ENCODE data around the gene PEMT. TPM values are rescaled to one million over a fixed set of nuclear protein-coding genes. Genes with fewer than 3 reads are reported as not detected.
"Not testable (repeated sequence)": the region's sequence is repeated elsewhere in the genome, so short reads cannot be mapped to it uniquely, and the experiment has no call there.

PEMT gene, protein sequence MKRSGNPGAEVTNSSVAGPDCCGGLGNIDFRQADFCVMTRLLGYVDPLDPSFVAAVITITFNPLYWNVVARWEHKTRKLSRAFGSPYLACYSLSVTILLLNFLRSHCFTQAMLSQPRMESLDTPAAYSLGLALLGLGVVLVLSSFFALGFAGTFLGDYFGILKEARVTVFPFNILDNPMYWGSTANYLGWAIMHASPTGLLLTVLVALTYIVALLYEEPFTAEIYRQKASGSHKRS
- 10 to 100 TPM in 2 of 4 donors, 1 to 10 TPM in 2; 3.2 to 10.2 (median 7.1) TPM for total RNA-seq

DNA sequence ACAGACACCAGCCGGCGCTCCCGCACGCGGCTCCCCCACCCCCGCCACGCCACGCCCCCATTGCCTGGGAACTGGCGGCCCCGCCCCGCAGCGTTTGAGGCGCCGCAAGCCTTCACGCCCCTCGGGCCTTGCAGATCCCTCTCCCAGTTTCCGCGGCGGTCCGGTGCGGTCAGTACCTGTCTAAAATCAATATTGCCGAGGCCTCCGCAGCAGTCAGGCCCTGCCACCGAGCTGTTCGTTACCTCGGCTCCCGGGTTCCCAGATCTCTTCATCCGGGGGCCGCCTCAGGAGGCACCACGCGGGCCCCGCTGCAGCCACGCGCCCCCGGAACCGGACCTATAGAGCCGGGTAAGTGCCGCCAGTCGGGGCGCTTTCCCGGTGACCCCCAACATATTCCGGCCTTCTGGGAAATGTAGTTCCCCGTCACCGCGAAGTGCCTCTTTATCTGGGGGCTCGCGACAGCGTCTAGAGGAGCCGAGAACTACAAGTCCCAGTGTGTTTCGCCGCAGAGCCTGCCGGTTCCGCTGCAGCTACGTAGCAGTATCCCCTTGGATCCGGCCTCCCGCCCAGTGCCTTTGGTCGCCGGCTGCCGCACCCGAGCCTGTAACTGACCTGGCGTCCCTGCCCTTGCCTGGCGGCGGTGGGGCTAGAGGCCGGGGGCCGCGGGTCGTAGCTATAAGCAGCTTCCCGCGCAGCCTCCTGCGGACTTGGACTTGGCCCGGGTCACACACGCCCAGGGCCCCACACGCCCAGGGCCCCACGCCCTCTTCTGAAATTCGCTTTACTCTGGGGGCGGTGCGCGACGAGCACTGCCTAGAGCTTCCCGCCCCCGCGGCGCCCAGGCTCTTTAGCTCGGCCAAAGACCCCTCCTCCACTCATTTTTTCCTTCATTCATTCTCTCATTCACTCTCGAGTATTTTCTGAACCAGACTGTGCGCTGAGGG is at the start of gene PEMT:
Gene PEMT (minus strand): TSS at position 354 of the 944 bp plus-strand sequence. CDS start 82 bp downstream, at position 272.
- H3K36me3 ChIP-seq, result no peaks in the 10 kb centered on the region
- DNase-seq, result peak; percentile 96
- H3K27me3 ChIP-seq, result no peaks in the 10 kb centered on the region
- H3K4me3 ChIP-seq, result peak within 1 kb of the TSS; percentile 64 to 93 (median 74)
- peaks cover 10 to 22% (median 17%) of the 10 kb centered on the region in 4 donors for H3K4me1 ChIP-seq
- WGBS, 2 donors (ENCODE audit: low coverage in 1 of 2), result 0% methylated on average over 13 to 53 of the region's 86 CpGs
- TF ChIP-seq POLR2AphosphoS5 (IDR thresholded peaks at IDR 0.05), result peak; percentile 73 to 85 (median 74)
- peak; percentile 69 for TF ChIP-seq POLR2A (IDR thresholded peaks at IDR 0.05)
- TF ChIP-seq, protein P1, sequence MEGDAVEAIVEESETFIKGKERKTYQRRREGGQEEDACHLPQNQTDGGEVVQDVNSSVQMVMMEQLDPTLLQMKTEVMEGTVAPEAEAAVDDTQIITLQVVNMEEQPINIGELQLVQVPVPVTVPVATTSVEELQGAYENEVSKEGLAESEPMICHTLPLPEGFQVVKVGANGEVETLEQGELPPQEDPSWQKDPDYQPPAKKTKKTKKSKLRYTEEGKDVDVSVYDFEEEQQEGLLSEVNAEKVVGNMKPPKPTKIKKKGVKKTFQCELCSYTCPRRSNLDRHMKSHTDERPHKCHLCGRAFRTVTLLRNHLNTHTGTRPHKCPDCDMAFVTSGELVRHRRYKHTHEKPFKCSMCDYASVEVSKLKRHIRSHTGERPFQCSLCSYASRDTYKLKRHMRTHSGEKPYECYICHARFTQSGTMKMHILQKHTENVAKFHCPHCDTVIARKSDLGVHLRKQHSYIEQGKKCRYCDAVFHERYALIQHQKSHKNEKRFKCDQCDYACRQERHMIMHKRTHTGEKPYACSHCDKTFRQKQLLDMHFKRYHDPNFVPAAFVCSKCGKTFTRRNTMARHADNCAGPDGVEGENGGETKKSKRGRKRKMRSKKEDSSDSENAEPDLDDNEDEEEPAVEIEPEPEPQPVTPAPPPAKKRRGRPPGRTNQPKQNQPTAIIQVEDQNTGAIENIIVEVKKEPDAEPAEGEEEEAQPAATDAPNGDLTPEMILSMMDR (IDR thresholded peaks at IDR 0.05), result no peak
- no peak for TF ChIP-seq EP300 (IDR thresholded peaks at IDR 0.05; ENCODE audit: low read depth)
- peak within 1 kb of the TSS; percentile 87 to 97 (median 92) for H3K27ac ChIP-seq
- intact Hi-C loops (cut with DNase I; ENCODE audit: low total_unique reads), result no loop called here
- in situ Hi-C loops (cut with MboI; ENCODE audit: low pct_ligation_motif_present in 1 of 4, low pct_unique_long_range_greater_than_20kb in 1 of 4, low sequenced_read_pairs in 3 of 4), result no loop called here
- H3K9me3 ChIP-seq, result no peaks in the 10 kb centered on the region

DNA sequence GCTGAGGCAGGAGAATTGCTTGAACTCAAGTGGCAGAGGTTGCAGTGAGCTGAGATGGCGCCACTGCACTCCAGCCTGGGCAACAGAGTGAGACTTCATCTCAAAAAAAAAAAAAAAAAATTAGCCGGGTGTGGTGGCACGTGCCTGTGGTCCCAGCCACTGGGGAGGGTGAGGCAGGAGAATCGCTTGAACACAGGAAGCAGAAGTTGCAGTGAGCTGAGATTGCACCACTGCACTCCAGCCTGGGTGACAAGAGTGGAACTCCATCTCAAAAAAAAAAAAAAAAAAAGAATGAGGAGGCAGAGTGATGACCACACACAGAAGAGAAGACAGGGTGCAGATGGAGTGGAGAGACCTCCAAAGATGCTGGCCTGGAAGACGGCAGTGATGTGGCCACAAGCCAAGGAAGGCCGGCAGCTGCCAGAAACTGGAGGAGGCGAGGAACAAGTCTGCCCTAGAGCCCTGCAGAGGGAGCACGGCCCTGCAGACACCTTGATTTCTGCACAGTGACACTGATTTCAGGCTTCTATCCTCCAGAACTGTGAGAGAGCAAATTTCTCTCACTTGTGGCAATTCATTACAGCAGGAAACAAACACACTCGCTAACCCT is 48.3 kb upstream of the PEMT start:
- not testable (repeated sequence) for H3K27ac ChIP-seq, H3K4me3 ChIP-seq, H3K27me3 ChIP-seq, H3K4me1 ChIP-seq, H3K36me3 ChIP-seq, H3K9me3 ChIP-seq, DNase-seq
- intact Hi-C loops (cut with DNase I; ENCODE audit: low total_unique reads) (loop anchor here (2.0 to 10.0 kb wide), 2 partner anchors 125 to 285 kb away; no protein-coding TSS in a partner anchor), in situ Hi-C loops (cut with MboI; ENCODE audit: low pct_ligation_motif_present in 1 of 4, low pct_unique_long_range_greater_than_20kb in 1 of 4, low sequenced_read_pairs in 3 of 4) (loop anchor here (5.0 to 10.0 kb wide), 3 partner anchors 135 to 285 kb away; no protein-coding TSS in a partner anchor)
- 53 to 67% methylated on average over 2 to 9 of the region's 9 CpGs for WGBS, 2 donors (ENCODE audit: low coverage in 1 of 2)

DNA sequence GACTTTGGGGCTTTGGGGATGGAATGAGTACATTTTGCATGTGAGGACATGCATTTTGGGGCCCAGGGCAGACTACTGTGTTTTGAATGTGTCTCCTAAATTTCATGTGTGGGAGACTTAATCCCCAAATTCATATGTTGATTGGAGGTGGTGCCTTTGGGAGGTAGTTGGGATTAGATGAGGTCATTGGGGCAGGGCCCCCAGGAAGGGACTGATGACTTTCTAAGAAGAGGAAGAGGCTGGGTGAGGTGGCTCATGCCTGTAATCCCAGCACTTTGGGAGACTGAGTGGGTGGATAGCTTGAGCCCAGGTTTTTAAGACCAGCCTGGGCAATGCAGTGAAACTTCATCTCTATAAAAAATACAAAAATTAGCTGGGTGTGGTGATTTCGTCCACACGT is 47.0 kb upstream of the PEMT start:
- intact Hi-C loops (cut with DNase I; ENCODE audit: low total_unique reads), result loop anchor here (10.0 kb wide), 1 partner anchor 124 kb away; no protein-coding TSS in a partner anchor
- Histone ChIP-seq H3K9me3 (no peaks in the 10 kb centered on the region), H3K36me3 (no peaks in the 10 kb centered on the region), H3K27me3 (no peaks in the 10 kb centered on the region), H3K4me1 (no peaks in the 10 kb centered on the region), H3K4me3 (no peak overlapping the region), H3K27ac (no peak overlapping the region)
- TF ChIP-seq, protein P1 (IDR thresholded peaks at IDR 0.05), result no peak
- TF ChIP-seq POLR2A (IDR thresholded peaks at IDR 0.05) (no peak), EP300 (IDR thresholded peaks at IDR 0.05; ENCODE audit: low read depth) (no peak), POLR2AphosphoS5 (IDR thresholded peaks at IDR 0.05) (no peak)
- in situ Hi-C loops (cut with MboI; ENCODE audit: low pct_ligation_motif_present in 1 of 4, low pct_unique_long_range_greater_than_20kb in 1 of 4, low sequenced_read_pairs in 3 of 4), result no loop called here
- DNase-seq, result no peak
- WGBS, 2 donors (ENCODE audit: low coverage in 1 of 2), result 80 to 92% methylated on average over 1 to 2 of the region's 2 CpGs

DNA sequence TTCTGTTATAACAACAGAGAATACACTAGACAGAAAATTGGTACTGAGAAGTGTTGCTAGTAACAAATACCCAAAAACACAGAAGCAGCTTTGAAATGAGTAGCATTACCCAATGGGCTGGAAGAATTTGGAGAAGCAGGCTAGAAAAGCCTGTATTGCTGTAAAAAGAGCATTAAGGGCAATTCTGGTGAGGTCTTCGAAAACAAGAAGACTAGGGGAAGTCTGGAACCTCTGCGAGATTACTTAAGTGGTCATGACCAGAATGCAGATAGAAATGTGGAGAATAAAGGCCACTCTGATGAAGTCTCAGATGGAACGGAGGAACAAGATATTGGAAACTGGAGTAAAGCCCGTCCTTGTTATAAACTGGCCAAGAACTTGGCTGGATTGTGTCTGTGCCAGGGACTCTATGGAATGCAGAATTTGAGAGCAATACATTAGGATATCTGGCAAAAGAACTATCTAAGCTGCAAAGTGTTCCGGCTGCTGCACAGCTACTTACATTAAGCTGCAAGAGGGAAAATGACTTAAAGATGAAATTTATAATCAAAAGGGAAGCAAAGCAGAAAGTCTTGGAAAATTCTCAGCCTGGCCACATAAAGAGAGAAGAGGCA is 44.9 kb upstream of the PEMT start:
- intact Hi-C loops (cut with DNase I; ENCODE audit: low total_unique reads) (loop anchor here (10.0 kb wide), 1 partner anchor 122 kb away; no protein-coding TSS in a partner anchor), in situ Hi-C loops (cut with MboI; ENCODE audit: low pct_ligation_motif_present in 1 of 4, low pct_unique_long_range_greater_than_20kb in 1 of 4, low sequenced_read_pairs in 3 of 4) (no loop called here)
- Histone ChIP-seq H3K4me3 (no peak overlapping the region), H3K9me3 (no peaks in the 10 kb centered on the region), H3K4me1 (no peaks in the 10 kb centered on the region), H3K27me3 (no peaks in the 10 kb centered on the region), H3K36me3 (no peaks in the 10 kb centered on the region), H3K27ac (no peak overlapping the region)
- WGBS, 2 donors (ENCODE audit: low coverage in 1 of 2), result 67 to 72% methylated on average over 4 to 5 of the region's 5 CpGs
- DNase-seq, result no peak
- no peak for TF ChIP-seq EP300 (IDR thresholded peaks at IDR 0.05; ENCODE audit: low read depth)
- TF ChIP-seq POLR2AphosphoS5 (IDR thresholded peaks at IDR 0.05), result no peak
- TF ChIP-seq, protein P1 (IDR thresholded peaks at IDR 0.05), result no peak
- no peak for TF ChIP-seq POLR2A (IDR thresholded peaks at IDR 0.05)

DNA sequence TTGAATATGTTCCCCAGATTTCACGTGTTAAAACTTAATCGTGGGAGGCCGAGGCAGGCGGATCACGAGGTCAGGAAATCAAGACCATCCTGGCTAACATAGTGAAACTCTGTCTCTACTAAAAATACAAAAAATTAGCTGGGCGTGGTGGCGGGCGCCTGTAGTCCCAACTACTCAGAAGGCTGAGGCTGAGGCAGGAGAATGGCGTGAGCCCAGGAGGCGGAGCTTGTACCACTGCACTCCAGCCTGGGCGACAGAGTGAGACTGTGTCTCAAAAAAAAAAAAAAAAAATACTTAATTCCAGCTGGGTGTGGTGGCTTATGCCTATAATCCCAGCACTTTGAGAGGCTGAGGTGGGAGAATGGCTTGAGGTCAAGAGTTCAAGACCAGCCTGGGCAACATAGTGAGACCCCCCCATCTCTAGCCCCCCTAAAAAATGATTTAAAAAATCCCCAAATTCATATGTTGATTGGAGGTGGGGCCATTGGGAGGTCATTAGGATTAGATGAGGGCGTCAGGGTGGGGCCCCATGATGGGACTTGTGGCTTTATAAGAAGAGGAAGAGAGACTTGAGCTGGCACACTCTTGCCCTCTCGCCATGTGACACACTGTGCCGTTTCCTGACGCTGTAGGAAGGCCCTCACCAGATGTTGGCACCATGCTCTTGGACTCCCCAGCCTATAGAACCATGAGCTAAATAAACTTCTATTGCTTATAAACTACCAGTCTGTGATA is 44.2 kb upstream of the PEMT start:
- H3K36me3 ChIP-seq; H3K27ac ChIP-seq; H3K4me1 ChIP-seq; H3K9me3 ChIP-seq; H3K27me3 ChIP-seq; DNase-seq; H3K4me3 ChIP-seq; in situ Hi-C loops (cut with MboI; ENCODE audit: low pct_ligation_motif_present in 1 of 4, low pct_unique_long_range_greater_than_20kb in 1 of 4, low sequenced_read_pairs in 3 of 4): not testable (repeated sequence)
- intact Hi-C loops (cut with DNase I; ENCODE audit: low total_unique reads), result loop anchor here (10.0 kb wide), 1 partner anchor 121 kb away; no protein-coding TSS in a partner anchor
- 80 to 82% methylated on average over 11 to 15 of the region's 15 CpGs for WGBS, 2 donors (ENCODE audit: low coverage in 1 of 2)

All from transverse colon (tissue), 4 donors.